Stomach (tissue), 4 donors: ENCODE measurements around the gene TRPV4.

Experiments
- CTCF ChIP-seq, 7 experiments: fragments of 450-650 bp in 4 of 7; fragments of 200-600 bp in 3 of 7; sonication (generic) in 3 of 7; IDR thresholded peaks; one replicate each; pipeline ENCODE4 v1.5.1; 2016 to 2019; ENCODE audit warnings: antibody characterized with exemption in 7 of 7, control low read depth in 2 of 7, mild to moderate bottlenecking in 1 of 7
- EP300 ChIP-seq: sonication (generic); formaldehyde crosslinking; IDR thresholded peaks from one replicate; pipeline ENCODE4 v1.6.1; 2017; ENCODE audit warnings: antibody characterized with exemption
- POLR2AphosphoS5 ChIP-seq, 3 donors: sonication (generic); formaldehyde crosslinking; IDR thresholded peaks; one replicate each; pipeline ENCODE4 v1.6.1; 2016; ENCODE audit warnings: antibody characterized with exemption in 3 of 3

GRCh38 chr12:109800536-109800935 lies 32.7 kb downstream of the TRPV4 start:
- no peak for TF ChIP-seq CTCF (IDR thresholded peaks at IDR 0.05)
- no peak for TF ChIP-seq EP300
- no peak for TF ChIP-seq POLR2AphosphoS5 (IDR thresholded peaks at IDR 0.05)
